Esophagus mucosa (tissue), 1 donor: Measurements from ENCODE around the gene SPTSSA. TPM values are rescaled to one million over a fixed set of nuclear protein-coding genes. Genes with fewer than 3 reads are reported as not detected.
A peak's percentile ranks its signal among the peaks of the same experiment; 100 is the strongest.
"Not testable (repeated sequence)": the region's sequence is repeated elsewhere in the genome, so short reads cannot be mapped to it uniquely, and the experiment has no call there.

Source experiments
- ATAC-seq: fragments of 200-7000 bp; cut with Tn5 transposase; one replicate; pipeline ENCODE4 v1.9.1; 2020
- total RNA-seq: library from RNA; stranded (reverse); gene quantifications from one replicate; pipeline ENCODE4 v1.2.4, GENCODE V29; 2023
- donor health status: DM: yes; HTN: yes; CAD: no.

Gene SPTSSA, protein sequence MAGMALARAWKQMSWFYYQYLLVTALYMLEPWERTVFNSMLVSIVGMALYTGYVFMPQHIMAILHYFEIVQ
- total RNA-seq, result 18.5 TPM

GRCh38 chr14:34462132-34462893 lies at the start of gene SPTSSA:
Gene SPTSSA, minus strand, starts transcription at chr14:34462240. Its CDS starts 33 bp downstream, at chr14:34462207.
- peak; percentile 97 for ATAC-seq

GRCh38 chr14:34507884-34508283 lies 45.8 kb upstream of the SPTSSA start:
- ATAC-seq, result no peak

DNA sequence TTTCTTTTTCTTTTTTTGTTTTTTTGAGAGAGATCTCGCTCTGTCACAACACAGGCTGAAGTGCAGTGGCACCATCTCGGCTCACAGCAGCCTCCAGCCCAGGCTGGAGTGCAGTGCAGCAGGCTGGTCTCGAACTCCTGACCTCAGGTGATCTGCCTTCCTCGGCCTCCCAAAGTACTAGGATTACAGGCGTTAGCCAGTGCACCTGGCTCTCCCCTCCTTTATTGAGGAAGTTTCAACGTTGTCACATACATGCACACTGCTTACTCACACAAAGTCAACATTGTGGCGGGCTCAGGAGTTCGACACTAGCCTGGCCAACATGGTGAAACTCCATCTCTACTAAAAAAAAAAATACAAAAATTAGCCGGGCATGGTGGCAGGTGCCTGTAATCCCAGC lies 45.4 kb upstream of the SPTSSA start:
- no peak for ATAC-seq

GRCh38 chr14:34505124-34505491 lies 43.1 kb upstream of the SPTSSA start:
- ATAC-seq, result not testable (repeated sequence)

- ATAC-seq, result not testable (repeated sequence)
These were observed 42.0 kb upstream of the SPTSSA start for GRCh38 chr14:34504027-34504426.

DNA sequence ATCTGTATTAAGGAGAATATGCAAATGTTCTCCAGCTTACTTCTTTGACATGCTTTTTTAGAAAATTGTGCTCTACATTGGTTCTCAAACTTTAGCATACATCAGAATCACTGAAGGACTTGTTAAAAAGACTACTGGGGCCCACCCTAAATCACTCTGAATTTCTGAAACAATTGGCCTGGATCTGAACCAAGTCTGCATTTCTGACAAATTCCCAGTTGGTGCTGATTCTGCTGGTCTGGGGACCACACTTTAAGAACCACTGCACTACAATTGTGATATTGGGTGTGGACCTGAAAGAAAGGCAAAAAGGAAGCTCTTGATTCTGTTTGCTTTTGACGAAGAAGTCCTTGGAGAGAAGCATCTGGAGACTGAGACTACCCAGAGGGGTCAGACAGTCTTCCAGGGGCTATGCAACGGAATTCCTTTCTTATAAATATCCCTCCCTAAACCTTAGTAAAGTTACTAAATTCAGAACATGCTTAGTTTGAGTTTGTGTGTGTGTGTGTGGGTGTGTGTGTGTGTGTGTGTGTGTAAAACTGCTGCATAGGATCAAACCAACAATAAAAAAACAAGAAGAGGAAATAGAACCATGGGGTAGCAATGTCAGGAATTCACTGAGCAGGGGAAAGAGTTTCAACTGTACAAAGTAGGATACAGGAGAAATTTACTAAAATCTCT lies 40.6 kb upstream of the SPTSSA start:
- no peak for ATAC-seq

DNA sequence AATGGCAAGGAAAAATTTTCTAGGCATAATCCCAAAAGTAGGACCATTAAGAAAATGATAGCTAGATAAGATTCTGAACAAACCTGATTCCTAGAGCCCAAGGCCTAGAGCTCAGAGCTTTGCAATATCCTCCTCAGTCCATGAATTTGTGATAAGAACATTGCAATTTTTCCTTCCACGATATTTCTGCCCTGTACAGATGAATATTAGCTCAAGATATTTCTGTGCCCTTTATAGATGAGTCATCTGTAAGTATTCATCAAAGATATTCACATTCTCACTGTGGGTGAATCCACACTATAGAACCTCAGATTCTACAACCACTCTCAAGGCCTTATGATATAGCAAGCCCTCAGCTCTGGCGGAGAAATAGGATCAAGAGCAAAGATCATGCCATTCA lies 40.0 kb upstream of the SPTSSA start:
- no peak for ATAC-seq

DNA sequence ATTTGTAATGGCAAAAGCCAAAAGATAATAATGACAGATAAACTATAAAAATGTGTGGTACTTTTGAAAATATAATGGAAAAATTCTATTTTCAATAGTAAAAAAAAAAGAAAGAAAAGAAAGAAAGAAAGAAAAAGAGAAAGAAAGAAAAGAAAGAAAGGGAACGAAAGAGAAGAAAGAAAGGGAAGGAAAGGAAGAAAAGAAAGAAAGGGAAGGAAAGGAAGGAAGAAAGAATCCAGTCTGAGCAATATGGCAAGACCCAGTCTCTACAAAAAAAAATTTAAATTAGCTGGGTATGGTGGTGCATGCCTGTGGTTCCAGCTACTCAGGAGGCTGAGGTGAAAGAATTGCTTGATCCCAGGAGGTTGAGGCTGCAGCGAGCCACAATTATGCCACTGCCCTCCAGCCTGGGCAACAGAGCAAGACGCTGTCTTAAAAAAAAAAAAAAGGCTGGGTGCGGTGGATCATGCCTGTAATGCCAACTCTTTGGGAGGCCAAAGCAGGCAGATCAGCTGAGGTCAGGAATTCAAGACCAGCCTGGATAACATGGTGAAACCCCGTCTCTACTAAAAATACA lies 39.1 kb upstream of the SPTSSA start:
- no peak for ATAC-seq

- ATAC-seq, result peak; percentile 66
These were observed 36.8 kb upstream of the SPTSSA start for GRCh38 chr14:34498684-34499412.

DNA sequence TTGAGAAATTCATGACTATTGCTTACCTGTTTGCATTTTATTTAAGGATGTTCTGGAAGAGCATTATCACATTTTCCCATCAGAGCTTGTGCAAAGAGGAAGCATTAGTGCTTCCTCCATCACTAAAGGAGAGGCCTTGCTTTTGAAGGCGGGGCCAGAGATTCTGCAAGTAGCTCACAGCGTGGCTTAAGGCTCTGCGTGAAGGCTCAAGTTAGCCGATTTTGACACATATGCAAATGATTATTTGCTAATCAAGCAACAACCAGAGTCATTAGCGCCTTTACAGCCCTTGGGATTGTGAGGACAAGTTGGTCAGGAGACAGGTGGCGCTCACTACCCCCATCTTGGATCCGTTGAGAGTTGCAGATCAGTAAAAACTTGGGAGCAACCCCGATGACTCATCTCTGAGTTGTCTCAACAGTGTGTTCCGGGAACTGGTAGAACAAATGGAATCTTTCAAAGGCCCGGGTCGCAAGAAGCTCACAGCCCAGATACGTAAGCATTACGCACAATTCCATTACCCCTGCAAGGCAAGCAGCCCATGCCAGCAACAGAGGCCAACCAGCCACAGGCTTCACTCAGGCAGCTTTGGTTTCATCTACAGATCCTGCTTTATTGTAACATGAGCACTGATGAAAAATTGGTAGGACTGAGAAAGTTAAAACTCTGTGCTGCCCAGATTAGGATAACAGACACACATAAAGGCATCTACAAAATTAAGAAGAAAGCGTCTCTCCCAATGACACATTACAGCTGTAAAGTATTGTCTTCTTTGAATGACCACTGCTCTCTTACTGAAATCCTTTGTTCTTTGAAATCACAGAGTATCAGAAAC lies 34.9 kb upstream of the SPTSSA start:
- peak; percentile 89 for ATAC-seq

DNA sequence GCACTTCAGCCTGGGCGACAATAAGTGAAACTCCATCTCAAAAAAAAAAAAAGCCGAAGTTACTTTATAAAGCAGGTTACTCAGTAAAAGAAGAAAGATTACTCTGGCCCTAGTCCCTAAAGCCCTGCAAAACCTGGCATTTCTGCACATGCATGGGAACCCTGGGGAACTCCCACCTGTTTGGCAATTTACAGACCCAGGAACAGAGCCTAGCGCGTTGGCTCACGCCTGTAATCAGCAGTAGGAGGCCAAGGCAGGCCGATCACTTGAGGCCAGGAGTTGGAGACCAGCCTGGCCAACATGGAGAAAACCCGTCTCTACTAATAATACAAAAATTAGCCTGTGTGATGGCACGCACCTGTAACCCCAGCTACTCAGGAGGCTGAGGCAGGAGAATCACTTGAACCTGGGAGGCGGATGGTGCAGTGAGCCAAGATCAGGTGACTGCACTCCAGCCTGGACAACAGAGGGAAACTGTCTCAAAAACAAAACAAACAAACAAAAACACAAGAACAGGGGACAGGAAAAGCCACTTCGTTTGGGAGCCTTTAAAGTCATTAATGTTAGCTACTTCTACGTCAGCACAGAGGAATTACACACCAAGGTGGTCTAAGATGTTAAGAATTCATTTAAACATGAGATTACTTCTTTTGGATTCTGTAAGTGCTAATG lies 34.1 kb upstream of the SPTSSA start:
- peak; percentile 26 for ATAC-seq

DNA sequence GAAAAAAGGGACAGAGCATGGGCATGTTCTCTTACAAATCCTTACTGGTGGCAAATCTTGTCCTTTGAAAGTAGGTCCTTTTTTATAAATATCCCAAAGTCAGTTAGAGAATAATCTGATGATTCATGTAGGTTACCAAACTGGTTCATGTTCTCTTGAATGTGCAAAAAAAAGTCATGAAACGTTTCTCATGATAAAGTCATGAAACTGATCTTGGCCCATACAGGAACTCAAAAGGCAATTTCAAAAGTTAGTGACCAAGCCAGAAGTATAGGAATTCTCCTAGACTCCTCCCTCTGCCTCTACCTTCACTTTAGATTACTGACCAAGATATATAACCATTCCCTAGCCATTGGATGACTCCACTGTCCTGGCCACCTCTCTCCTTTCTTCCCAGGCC lies 27.3 kb upstream of the SPTSSA start:
- peak; percentile 62 for ATAC-seq

DNA sequence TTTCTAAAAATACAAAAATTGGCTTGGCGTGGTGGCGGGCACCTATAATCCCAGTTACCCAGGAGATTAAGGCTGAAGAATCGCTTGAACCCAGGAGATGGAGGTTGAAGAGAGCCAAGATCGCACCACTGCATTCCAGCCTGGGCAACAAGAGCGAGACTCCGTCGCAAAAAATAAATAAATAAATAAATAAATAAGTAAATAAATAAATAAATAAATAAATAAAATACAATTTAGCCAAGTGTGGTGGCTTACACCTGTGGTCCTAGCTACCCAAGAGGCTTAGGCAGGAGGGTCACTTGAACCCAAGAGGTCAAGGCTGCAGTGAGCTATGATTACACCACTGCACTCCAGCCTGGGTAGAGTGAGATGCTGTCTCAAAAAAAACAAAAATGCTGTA lies 26.5 kb upstream of the SPTSSA start:
- ATAC-seq, result no peak

DNA sequence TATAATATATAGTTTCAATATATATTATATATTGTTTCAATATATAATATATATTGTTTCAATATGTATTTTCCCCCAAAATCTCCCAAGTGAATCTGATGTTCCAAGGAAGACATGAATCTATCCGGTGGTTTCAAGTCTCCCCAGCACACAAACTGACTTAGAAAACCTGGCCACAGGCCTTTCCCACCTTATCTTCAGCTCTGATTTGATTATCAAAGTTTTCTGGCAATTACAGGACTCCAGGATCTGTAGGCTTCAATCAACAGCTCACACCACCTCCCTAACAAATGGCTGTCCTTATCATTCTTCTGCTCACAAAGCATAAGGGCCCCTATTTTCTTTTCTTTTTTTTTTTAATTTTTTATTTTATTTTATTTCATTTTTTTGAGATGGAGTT lies 22.7 kb upstream of the SPTSSA start:
- ATAC-seq, result no peak

DNA sequence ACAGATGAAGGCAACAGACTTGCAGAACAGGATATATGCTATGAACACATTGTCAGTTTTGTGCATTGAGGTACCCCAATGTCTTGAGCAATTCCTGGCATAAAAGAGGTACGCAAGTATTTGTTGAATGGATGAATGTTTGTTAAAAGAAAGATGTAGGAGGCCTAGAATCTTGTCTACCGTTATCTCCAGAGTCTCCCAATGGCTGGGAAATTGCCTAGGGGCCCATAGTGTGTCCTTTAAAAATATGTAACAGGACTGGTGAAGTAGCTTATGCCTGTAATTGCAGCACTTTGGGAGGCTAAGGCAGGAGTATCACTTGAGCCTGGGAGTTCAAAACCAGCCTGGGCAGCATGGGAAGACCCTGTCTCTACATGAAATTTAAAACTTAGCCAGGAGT lies 20.4 kb upstream of the SPTSSA start:
- no peak for ATAC-seq

GRCh38 chr14:34479694-34480093 lies 17.7 kb upstream of the SPTSSA start:
- ATAC-seq, result no peak

GRCh38 chr14:34478261-34478660 lies 16.2 kb upstream of the SPTSSA start:
- no peak for ATAC-seq

DNA sequence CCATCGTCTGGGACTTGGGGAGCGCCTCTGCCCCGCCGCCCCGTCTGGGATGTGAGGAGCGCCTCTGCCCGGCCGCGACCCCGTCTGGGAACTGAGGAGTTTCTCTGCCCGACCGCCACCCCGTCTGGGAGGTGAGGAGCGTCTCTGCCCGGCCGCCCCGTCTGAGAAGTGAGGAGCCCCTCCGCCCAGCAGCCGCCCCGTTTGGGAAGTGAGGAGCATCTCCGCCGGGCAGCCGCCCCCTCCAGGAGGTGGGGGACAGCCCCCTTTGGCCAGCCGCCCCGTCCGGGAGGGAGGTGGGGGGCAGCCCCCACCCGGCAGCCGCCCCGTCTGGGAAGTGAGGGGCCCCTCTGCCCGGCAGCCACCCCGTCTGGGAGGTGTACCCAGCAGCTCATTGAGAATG lies 14.0 kb upstream of the SPTSSA start:
- ATAC-seq, result not testable (repeated sequence)

GRCh38 chr14:34475163-34475562 lies 13.1 kb upstream of the SPTSSA start:
- ATAC-seq, result no peak

GRCh38 chr14:34474187-34474679 lies 12.2 kb upstream of the SPTSSA start:
- ATAC-seq, result no peak

DNA sequence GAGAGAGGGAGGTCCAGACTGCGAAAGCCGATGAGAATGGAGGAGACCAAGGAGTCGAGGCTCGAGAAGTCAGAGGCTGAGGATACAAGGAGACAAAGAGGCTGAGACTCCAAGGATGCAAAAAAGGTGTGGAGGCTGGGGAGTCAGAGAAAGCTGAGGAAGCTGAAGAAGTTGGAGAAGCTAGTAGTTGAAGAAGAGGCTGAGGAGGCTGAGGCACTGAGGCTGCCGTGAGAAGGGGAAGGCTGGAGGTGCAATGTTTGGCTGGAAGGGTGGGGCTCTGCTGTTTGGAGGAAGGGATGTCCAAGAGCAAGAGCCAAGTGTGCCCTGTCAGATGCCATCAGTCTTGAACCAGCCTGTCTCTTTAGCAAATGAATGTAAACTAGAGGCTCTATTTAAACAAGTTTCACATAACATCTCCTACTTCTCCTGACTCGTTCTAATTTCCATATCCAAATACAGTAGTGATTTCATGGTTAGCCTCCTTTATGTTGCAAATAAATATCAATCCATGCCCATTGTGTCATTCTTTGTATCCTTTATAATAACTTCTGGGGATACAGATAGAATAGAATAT lies 10.8 kb upstream of the SPTSSA start:
- no peak for ATAC-seq
